Measurements from ENCODE around the gene PTPRG.
"Not testable (repeated sequence)": the region's sequence is repeated elsewhere in the genome, so short reads cannot be mapped to it uniquely, and the experiment has no call there.

PTPRG gene

DNA sequence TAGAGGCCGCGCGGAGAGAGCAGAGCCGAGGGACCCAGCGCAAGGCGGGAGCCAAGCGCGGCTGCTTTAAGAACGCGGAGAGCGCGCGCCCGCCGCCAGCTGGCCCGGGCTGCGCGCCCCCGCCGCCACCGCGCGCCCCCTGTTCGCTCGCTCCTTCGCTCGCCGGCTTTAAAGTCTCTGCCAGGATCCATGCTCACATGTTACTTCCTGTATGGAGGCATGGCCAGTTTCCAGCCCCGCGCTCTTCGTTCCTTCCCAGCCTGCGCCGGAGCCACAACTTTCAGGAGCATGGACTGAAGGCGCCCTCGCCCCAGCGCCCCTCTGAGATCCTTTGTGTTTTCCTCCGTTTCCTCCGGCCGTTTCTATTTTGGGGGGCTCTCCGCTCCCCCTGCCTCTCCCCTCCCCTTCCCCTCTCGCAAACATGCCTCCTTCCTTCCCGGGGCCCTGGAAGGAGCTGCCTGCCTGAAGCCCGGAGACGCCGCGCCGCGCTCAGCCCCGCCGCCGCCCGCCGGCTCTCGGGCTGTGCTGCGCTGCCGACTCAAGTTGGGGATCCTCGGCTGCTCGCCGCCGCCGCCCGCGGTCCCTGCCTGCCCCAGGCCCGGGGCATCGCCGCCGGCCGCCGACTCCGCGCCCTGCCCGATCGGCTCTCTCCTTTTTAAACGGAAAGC lies at the start of gene PTPRG:
TSS of gene PTPRG (plus strand) at position 198 of the 668 bp plus-strand sequence. CDS start 717 bp downstream, outside the sequence.
- peak; percentile 96 for DNase-seq

DNA sequence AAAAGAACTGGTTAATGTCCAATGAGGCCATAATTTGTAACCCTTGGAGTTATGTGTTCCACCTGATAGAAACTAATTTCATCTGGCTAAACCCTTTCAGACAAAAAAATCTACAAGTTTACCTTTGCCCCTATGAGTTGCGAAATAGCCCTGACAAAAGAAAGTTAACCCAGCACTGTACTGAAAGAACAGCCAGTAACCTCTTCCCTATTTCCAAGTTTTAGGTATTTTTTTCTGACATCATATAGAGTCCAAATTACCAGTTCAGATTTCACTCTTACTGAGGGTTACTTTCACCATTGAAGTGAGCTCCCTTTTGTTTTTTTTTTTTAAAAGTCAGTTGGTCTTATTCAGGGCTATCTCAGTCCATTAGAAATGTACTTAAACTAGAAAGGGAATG lies 42.8 kb upstream of the PTPRG start:
- DNase-seq = no peak

DNA sequence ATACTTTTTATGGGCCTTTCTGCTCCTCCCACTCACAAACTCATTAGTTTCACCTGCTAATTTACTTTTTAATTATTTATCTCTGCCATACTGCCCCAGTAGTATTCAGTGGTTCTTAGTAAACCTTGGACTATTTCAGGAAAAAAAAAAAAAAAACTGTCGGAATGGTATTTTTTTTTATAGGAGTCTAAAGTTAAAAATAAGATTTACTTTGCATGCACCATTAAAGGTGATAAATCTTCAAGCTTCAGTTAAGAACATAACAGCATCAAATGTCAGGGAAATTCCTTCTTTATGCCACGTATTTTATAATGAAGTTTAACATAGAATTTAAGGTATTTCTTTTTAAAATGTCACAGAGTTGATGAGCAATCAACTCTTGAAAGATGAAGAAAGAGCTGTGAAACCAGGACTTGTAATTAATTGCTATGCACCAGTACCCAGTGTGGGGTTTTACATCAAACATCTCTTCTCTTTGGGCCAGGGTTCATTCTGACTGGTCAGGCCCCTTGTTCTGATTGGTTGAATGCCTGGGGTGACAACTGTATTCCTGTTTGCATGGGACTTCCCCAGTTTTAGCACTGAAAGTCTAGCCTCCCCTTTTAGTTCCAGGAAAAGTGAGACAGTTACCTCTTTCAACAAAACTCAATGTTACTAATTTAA lies 40.3 kb upstream of the PTPRG start:
- DNase-seq = no peak

DNA sequence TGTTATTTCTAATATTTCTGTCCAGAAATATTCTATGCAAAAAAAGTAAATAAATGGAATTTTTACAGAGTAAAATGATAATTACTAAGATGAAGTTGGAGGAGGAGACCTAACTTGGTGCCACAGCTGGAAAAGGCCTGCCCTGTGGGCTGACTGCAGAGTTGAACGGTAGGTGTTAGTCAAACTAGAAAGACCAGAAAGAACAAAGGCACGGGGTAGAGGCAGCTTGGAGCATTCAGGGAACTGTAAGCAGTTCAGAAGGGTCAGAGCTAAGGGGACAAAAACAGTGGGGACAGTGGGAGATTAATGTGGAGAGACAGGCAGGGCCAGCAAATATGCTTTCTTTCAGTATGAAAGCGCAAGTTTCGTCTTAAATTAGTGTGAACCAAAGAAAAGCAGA lies 39.3 kb upstream of the PTPRG start:
- no peak for DNase-seq

DNA sequence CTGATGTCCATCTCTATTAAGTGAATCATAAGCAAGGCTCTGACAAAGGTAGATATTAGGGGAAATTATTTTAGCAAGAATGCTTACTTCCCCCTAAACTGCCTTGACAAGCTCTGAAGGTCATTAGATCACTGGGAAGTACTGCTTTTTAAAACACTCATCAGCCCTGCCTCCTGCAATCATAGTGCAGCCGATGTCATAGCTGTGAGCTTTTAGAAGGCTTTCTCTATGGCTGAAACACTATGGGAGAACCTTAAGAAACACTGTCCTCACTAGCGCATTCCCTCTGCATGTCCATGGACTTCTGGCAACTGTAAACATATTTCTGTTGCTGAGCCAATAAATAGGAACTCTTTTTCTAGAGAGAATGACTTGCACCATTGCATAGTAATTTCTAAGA lies 38.7 kb upstream of the PTPRG start:
- DNase-seq = no peak

DNA sequence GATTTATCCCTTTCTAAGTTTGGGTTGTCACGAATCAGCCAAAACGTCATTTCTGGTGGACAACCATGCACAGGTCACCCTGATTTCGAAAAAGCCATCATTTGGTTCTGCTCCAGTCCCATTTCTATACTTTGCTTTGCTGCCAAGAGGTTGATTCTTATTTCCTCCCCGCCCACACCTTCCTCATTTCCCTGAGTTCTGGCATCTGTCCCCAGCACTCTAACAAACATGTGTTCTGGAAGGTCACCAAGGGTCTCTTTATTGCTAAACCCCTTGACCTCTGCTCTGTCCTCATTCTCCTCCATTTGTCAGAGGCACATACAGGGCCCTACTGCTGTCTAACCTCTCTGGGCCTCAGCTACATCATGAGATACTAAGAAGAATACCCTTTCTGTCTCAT lies 36.4 kb upstream of the PTPRG start:
- no peak for DNase-seq

DNA sequence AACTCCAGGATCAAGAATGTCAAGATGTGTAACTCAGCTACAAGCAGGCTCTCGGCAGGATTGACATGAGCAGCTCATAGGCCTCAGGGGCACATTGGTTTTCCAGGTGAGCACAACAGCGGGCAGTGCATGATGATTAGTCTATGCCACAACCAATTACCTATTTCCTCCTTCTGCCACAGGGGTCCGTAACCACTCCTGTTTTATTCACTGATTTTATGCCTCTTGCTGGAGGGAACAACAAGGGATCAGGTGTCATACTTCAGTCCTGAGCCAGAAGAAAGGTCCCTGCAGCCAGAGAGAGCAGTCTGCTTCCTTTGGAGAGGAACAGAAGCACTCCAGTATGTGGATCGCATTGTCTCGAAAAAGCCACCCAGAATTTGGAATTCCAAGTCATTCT lies 35.1 kb upstream of the PTPRG start:
- no peak for DNase-seq

DNA sequence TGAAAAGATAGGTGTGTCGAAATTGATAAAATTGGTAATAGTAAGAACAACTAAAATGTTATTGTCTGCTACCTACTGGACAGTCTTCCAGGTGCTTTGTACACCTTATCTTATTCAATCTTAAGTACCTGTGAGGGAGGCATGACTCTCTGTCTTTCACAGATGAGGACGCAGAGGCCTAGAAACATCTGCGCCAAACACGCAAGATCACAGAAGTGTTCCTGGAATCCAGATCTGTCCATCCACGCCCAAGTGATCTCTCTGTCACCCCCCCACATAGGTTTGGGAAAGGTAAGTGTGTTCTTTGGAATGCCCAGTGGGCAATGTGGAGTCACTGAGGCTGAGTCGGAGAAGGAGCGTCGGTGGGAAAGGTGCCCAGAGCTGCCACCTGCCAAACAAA lies 34.4 kb upstream of the PTPRG start:
- no peak for DNase-seq

DNA sequence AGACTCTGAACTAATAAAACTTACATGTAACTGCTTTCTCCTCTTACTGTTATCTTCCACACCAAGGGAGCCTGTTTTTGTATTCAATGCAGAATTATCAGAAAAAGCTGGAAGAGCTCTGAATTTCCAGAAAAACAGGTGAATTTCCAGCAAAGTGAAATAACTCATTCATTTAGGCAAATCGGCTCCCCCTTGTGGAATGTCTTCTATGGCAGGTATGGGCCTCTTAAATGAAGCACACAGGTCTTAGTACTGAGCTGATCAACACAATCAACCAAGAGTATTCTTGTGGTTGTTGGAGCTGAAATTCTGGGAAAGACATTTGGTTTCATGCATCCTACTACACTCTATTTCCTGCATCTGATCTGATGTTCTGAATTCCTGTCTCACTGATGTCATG lies 31.0 kb upstream of the PTPRG start:
- peak; percentile 27 for DNase-seq

DNA sequence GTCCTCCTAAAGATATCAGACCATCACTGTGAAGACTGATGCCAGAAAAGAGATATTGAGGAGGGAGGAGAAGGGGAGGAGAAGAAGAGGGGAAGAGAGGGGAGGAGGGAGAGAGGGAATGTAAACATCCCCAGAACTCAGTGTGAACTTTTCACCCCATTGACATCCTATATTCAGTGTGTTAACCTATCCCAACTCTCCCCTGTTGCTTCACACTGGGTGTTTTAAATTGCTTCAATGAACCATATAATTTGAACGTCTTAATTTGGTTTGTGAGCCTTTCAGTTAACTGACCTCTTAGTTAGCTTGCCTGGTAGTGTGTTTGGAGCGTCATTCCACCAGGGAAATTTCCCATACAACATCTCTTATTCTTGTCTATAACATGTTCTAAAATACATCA lies 29.8 kb upstream of the PTPRG start:
- no peak for DNase-seq

DNA sequence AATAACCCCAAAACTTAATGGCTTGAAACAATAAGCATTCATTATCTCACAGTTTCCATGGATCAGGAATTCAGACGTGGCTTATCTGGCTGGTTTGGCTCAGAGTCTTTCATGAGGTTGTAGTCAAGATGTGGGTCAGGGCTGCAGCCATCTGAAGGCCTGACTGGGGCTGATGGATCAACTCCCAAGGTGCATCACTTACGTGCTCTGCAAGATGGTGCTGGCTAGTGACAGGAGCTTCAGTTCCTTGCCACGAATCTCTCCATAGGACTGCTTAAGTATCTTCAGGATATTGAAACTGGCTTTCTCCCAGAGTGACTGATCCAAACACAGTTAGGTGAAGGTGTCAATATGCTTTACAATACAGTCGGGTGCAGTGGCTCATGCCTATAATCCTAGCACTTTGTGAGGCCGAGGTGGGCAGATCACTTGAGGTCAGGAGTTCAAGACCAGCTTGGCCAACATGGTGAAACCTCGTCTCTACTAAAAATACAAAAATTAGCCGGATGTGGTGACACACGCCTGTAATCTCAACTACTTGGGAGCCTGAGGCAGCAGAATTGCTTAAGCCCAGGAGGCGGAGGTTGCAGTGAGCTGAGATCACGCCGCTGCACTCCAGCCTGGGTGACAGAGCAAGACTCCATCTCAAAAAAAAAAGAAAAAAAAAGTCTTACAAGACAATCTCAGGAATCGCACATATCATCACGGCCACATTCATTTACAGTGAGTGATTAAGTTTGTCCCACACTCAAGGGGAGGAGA lies 28.5 kb upstream of the PTPRG start:
- no peak for DNase-seq

DNA sequence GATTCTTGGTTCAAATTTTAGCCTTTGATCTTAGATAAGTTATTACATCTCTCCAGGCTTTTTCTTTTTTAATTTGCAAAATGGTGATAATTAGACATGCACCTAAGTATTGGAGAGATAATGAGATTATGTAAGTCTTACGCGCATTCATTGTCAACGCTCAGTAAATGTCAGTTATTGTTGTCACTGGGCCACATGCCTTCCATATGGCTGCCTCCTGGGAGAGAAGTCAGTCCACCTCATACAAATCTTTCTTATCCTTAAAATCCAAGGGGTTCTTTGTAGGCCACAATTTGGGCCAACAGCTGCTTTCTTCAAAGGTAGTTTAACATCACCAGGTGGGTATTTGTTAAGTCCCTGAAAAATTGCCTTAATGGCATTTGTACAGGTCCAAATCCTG lies 25.5 kb upstream of the PTPRG start:
- no peak for DNase-seq

DNA sequence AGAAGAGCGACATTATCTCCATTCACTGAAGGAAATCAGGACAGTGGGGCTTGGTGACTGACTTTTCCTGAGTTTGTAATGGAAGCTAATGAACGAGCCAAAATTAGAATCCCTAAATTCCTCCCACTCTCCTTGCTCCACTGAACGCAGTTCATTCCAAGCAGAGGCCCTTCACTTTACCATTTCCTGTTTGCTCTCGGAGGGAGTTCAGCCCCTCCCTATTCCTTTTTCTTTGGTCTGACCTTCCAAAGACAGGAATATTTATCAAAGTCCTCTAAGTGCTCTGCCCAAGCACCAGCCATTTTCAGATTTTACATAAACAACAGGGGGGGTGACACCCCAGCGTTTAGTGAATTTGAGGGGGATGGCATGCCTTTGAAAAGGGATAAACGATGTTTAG lies 24.0 kb upstream of the PTPRG start:
- DNase-seq = peak; percentile 36

DNA sequence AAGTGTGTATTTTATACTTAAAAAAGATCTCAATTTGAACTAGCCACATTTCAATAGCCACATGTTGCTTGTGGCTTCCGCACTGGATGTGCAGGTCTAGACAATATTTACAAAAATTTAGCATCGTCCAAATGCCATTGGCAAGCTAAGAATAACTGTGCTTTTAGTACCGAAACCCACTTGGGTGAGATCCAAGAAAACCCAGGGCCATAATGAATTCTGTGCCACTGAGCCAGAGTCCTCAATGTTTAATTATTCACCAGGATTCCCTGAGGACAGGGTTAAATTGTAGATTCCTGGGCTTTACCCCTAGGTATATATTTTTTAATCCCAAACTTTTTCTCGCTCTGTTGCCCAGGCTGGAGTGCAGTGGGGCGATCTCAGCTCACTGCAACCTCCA lies 22.9 kb upstream of the PTPRG start:
- no peak for DNase-seq

DNA sequence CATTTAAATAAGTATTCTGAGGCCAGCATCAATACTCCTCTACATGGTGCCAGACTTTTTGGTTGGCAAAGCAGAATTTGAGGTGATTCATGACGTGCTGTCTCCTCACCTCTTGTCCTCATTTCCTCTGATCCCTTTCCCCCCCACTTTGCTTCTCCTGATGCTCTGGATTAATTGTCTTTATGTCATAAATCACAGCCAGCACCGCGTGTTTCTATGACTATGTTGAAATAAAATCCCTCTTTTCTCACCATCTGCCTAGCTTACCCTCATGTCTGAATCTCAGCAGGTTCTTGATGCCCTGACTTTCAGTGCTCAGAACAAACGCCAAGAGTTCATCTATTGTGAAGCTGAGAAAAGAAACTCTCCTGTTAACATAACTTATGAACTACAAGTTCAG lies 19.7 kb upstream of the PTPRG start:
- DNase-seq = no peak

DNA sequence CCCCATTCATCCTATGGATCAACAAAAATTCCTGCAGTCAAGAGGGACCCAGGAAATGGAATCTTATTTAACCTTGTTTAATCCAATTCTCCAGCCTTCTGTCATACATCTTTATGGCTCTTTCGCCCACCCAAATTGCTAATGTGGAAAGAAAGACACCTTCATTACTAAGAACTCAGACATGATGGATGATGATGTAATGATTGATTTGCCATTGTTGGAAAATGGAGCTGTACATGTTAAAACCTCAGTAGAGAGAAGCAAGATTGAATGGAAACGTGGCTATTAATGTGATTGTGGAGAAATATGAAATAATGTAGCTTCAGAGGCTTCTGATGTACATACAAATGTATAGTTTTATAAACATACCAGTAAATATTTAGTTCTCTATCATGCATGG lies 15.7 kb upstream of the PTPRG start:
- no peak for DNase-seq

DNA sequence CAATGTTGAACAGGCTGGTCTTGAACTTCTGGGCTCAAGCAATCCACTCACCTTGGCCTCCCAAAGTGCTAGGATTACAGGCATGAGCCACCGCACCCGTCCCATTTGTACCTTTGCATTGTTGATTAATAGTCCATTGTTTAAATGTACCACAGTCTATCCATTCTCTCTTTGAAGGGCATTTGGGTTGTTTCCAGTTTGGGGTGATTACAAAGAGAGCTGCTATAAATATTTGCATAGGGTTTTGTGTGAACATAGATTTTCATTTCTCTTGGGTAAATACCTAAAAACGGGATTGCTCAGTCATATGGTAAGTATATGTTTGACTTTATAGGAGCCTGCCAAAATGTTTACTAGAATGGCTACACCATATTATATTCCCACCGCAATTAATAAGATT lies 13.7 kb upstream of the PTPRG start:
- DNase-seq = no peak

DNA sequence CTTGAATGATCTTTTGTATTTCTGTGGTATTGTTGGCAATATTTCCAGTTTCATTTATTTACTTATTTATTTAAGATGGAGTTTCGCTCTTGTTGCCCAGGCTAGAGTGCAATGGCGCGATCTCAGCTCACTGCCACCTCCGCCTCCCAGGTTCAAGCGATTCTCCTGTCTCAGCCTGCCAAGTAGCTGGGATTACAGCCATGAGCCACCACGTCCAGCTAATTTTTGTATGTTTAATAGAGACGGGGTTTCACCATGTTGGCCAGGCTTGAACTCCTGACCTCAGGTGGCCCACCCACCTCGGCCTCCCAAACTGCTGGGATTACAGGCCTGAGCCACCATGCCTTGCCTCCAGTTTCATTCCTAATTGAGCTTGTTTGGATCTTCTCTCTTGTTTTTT lies 8.7 kb upstream of the PTPRG start:
- not testable (repeated sequence) for DNase-seq

DNA sequence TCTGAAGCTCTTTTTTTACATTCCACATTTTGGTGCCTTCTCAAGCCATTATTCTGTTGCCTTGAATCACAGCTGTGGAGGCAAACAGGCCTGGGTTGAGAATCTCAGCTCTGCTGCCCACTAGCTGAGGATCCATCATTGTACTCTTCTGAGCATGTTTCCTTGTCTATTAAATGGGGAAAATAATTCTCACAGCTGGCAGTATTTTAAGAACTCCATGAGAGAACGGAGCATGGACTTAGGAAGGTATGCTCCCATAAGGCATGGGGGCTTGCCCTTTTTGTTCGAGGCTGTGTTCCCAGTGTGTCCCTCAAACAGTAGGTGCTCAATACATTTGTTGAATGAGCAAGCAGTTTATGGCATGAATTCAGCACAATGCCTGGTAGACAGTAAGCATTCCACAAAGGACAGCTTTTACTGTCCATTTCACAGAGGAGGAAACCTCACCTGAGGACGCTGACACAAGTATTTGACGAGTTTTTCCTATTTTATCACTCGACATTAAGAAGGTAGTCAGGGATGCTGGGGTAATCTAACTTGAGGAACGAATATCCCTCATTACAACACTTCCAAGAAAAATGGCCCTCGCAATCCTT lies 2.1 kb upstream of the PTPRG start:
- DNase-seq = no peak

DNA sequence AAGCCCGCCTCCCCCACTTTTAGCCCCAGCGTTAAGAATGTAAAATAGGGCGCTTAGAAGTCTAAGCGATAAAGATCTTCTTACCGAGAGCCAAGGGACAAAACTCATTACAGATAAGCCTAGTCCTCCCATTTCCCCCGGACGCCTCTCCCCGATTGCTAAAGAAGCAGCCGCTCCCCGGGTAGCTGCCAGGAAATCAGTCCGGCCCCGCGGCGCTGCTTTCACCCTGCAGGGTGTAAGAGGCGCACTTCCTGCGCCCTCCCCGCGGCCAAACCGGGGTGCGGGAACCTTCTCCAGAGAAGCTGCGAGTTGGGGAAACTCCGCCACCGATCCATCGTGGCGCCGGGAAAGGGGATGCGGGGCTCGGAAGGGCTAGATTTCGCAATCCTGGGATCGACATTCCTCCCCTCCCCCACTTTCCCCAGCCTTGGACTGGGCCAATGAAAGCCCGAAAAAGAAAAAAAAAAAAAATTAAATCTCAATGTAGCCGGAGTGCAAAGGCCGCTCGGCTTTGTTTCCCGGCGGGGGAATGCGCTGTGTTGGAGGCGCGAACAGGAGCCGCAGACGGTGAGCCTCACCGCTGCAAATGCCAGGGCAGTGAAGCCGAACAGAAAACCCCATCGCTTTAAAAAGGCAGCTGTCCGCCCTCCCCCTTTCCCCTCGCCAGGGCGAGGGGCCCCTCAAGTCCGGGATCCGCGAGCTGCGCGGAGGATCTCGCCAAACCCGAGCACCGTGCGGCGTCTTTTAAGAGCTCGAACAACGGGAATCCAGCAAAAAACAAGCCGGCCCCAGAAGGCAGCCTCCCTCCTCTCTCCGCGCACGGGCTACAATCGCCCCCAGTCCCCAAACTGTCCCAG lies 626 bp upstream of the PTPRG start:
- DNase-seq = peak; percentile 84

DNA sequence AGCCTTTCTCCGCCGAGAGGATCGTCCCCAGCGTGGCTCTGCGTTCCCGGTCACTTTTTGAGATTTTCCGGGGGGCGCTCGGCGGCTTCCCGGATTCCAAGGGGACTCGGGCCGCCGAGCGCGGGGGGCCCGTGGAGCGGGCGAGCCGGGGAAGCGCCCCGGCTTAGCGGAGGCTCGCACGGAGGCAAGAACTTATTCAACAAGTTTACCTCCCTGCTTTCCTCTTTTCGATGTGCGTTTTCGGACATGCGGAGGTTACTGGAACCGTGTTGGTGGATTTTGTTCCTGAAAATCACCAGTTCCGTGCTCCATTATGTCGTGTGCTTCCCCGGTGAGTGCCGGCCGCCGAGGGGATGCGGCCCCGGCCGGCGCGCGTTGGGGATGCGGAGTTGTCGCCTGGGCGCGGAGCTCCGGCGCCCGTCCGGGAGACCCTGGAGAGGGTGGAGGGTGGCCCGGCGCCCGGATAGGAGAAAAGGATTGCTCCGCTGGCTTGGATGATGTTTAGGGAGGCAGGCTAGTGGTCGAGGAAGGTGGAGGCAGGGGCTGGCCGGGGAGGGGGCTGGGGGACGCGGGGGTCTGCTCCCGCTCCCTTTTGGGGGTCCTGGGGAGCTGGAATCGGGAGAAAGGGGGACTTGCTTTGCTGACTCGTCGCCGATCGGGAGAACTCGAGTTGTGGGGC lies 810 bp downstream of the PTPRG start:
- DNase-seq = no peak

DNA sequence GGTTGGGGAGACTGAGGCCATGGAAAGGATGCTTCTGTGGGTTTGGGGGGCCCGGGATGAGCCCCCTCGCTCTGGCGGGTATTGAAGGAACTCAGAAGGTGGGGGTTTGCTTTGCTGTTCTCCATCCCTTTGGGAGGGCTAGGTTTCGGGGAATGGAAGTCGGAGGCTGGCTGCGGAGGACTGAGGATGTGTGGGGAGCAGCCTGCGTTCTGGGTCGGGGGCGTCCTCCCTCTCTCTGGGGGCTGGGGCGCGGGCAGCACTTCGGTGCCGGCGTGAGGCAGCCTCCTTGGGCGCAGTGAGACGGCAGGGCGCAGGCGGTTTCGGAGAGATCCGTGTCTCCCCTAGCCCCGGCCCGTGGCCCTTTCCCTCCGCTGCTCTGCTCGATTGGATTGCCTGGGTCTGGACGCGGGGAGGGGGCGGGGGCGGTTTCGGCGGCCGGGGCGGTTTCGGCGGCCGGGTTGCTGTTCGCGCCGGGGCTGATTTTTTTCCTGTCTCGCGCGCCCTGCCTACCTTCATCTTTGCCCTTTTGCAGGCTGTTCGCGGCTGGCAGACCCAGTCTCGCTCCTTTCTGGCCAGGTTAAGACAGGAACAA lies 1.4 kb downstream of the PTPRG start:
- DNase-seq = peak; percentile 43

All from fibroblast of upper back skin (primary cell).